ENCODE data around the gene TPP2.

DNA sequence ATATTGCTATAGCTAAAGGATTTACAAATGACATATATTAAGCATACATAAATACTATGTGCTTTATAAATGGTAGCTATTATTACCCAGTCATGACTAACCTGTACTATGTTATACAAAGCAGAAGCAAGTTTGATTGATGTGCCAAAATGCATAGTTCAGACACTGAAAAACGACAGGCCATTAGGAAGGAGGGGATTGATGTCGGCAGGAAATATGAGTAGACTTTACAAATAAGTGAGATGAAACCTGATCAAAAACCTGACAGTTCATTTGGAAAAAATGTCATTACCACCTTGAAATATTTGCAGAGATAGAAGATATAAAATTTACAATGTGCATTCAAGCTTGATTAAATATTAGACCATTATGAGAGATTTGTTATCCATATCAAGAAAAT is 38.8 kb upstream of the TPP2 start:
- TF ChIP-seq, protein P1, sequence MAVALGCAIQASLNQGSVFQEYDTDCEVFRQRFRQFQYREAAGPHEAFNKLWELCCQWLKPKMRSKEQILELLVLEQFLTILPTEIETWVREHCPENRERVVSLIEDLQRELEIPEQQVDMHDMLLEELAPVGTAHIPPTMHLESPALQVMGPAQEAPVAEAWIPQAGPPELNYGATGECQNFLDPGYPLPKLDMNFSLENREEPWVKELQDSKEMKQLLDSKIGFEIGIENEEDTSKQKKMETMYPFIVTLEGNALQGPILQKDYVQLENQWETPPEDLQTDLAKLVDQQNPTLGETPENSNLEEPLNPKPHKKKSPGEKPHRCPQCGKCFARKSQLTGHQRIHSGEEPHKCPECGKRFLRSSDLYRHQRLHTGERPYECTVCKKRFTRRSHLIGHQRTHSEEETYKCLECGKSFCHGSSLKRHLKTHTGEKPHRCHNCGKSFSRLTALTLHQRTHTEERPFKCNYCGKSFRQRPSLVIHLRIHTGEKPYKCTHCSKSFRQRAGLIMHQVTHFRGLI (CRISPR knock-in tag; IDR thresholded peaks at IDR 0.05) = no peak
- TF ChIP-seq EZH2 (IDR thresholded peaks at IDR 0.05; ENCODE audit: borderline replicate concordance, low read depth, low read length) (no peak), MECOM (CRISPR knock-in tag; IDR thresholded peaks at IDR 0.05) (no peak), E2F5 (CRISPR knock-in tag; IDR thresholded peaks at IDR 0.05) (no peak), MYBL2 (IDR thresholded peaks at IDR 0.05; ENCODE audit: low read depth) (no peak), MYBL2 (CRISPR knock-in tag; IDR thresholded peaks at IDR 0.05; ENCODE audit: borderline replicate concordance) (no peak)
- TF ChIP-seq, protein P2, sequence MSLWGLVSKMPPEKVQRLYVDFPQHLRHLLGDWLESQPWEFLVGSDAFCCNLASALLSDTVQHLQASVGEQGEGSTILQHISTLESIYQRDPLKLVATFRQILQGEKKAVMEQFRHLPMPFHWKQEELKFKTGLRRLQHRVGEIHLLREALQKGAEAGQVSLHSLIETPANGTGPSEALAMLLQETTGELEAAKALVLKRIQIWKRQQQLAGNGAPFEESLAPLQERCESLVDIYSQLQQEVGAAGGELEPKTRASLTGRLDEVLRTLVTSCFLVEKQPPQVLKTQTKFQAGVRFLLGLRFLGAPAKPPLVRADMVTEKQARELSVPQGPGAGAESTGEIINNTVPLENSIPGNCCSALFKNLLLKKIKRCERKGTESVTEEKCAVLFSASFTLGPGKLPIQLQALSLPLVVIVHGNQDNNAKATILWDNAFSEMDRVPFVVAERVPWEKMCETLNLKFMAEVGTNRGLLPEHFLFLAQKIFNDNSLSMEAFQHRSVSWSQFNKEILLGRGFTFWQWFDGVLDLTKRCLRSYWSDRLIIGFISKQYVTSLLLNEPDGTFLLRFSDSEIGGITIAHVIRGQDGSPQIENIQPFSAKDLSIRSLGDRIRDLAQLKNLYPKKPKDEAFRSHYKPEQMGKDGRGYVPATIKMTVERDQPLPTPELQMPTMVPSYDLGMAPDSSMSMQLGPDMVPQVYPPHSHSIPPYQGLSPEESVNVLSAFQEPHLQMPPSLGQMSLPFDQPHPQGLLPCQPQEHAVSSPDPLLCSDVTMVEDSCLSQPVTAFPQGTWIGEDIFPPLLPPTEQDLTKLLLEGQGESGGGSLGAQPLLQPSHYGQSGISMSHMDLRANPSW (CRISPR knock-in tag; IDR thresholded peaks at IDR 0.05) = no peak
- TF ChIP-seq, protein P3, sequence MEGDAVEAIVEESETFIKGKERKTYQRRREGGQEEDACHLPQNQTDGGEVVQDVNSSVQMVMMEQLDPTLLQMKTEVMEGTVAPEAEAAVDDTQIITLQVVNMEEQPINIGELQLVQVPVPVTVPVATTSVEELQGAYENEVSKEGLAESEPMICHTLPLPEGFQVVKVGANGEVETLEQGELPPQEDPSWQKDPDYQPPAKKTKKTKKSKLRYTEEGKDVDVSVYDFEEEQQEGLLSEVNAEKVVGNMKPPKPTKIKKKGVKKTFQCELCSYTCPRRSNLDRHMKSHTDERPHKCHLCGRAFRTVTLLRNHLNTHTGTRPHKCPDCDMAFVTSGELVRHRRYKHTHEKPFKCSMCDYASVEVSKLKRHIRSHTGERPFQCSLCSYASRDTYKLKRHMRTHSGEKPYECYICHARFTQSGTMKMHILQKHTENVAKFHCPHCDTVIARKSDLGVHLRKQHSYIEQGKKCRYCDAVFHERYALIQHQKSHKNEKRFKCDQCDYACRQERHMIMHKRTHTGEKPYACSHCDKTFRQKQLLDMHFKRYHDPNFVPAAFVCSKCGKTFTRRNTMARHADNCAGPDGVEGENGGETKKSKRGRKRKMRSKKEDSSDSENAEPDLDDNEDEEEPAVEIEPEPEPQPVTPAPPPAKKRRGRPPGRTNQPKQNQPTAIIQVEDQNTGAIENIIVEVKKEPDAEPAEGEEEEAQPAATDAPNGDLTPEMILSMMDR (IDR thresholded peaks at IDR 0.05 in 2 of 3, conservative IDR thresholded peaks at IDR 0.05 in 1 of 3; ENCODE audit: insufficient read depth in 2 of 3, low read depth in 1 of 3, low read length in 3 of 3) = no peak
- TF ChIP-seq, protein P4, sequence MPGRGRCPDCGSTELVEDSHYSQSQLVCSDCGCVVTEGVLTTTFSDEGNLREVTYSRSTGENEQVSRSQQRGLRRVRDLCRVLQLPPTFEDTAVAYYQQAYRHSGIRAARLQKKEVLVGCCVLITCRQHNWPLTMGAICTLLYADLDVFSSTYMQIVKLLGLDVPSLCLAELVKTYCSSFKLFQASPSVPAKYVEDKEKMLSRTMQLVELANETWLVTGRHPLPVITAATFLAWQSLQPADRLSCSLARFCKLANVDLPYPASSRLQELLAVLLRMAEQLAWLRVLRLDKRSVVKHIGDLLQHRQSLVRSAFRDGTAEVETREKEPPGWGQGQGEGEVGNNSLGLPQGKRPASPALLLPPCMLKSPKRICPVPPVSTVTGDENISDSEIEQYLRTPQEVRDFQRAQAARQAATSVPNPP (IDR thresholded peaks at IDR 0.05; ENCODE audit: borderline replicate concordance, insufficient read depth, insufficient read length) = no peak

Measured in K562 (cell line).